Fibroblast of lung (primary cell): ENCODE measurements around the gene CREB5. TPM values are rescaled to one million over a fixed set of nuclear protein-coding genes. Genes with fewer than 3 reads are reported as not detected.

ENCODE experiments used
- DNase-seq, 2 donors: peaks; one replicate each; pipeline versions ENCODE4 v3.0.0 to v3.0.0-alpha.2; 2010; ENCODE audit warnings: low read depth in 2 of 2
- H2AFZ ChIP-seq: 2 replicates; pipeline ENCODE4 v1.5.1; 2012; ENCODE audit warnings: low read length, control low read depth, inconsistent platforms
- H3K27ac ChIP-seq: 2 replicates; pipeline ENCODE4 v1.5.1; 2011; ENCODE audit warnings: low read length, control low read depth; ENCODE audit not compliant: insufficient read depth
- H3K27me3 ChIP-seq: 2 replicates; pipeline ENCODE4 v1.5.1; 2011; ENCODE audit warnings: mild to moderate bottlenecking, low read length; ENCODE audit not compliant: control insufficient read depth, insufficient read depth
- H3K36me3 ChIP-seq: 2 replicates; pipeline ENCODE4 v1.5.1; 2011; ENCODE audit warnings: low read length; ENCODE audit not compliant: control insufficient read depth, insufficient read depth
- H3K4me1 ChIP-seq: 2 replicates; pipeline ENCODE4 v1.5.1; 2011; ENCODE audit warnings: low read length; ENCODE audit not compliant: control insufficient read depth, insufficient read depth; ENCODE audit errors: extremely low read depth
- H3K4me2 ChIP-seq: 2 replicates; pipeline ENCODE4 v1.5.1; 2011; ENCODE audit warnings: low read length, control low read depth; ENCODE audit not compliant: insufficient read depth; ENCODE audit errors: extremely low read depth
- H3K4me3 ChIP-seq, 4 experiments: fragments of 200-600 bp in 1 of 4; sonication (generic) in 1 of 4; replicated peaks in 1 of 4; 2 replicates each; pipeline ENCODE4 v1.5.1; 2011 to 2016; ENCODE audit warnings: low read length in 4 of 4, low read depth in 3 of 4, mild to moderate bottlenecking in 3 of 4, control low read depth in 2 of 4, inconsistent platforms in 1 of 4, mixed read lengths in 1 of 4; ENCODE audit not compliant: insufficient read depth in 1 of 4; ENCODE audit errors: control extremely low read depth in 1 of 4
- H3K79me2 ChIP-seq: 2 replicates; pipeline ENCODE4 v1.5.1; 2012; ENCODE audit warnings: mild to moderate bottlenecking, low read length, inconsistent platforms; ENCODE audit not compliant: control insufficient read depth, insufficient read depth
- H3K9ac ChIP-seq: 2 replicates; pipeline ENCODE4 v1.5.1; 2011; ENCODE audit warnings: mild to moderate bottlenecking, low read length, control low read depth; ENCODE audit not compliant: insufficient read depth
- H3K9me3 ChIP-seq: 2 replicates; pipeline ENCODE4 v1.5.1; 2012; ENCODE audit warnings: low read depth, low read length; ENCODE audit not compliant: control insufficient read depth, insufficient read depth
- H4K20me1 ChIP-seq: 2 replicates; pipeline ENCODE4 v1.5.1; 2011; ENCODE audit warnings: low read length; ENCODE audit not compliant: control insufficient read depth, insufficient read depth; ENCODE audit errors: extremely low read depth
- CTCF ChIP-seq, 2 donors: IDR thresholded peaks in 1 of 2; conservative IDR thresholded peaks in 1 of 2; 1 replicate in 1 of 2; 2 replicates in 1 of 2; pipeline ENCODE4 v1.5.1; 2011 to 2012; ENCODE audit warnings: low read length in 2 of 2, control low read depth in 1 of 2, inconsistent platforms in 1 of 2, low read depth in 1 of 2, mild to moderate bottlenecking in 1 of 2
- EZH2 ChIP-seq: IDR thresholded peaks from 2 replicates; pipeline ENCODE4 v1.5.1; 2012; ENCODE audit warnings: low read length, control low read depth, mild to moderate bottlenecking; ENCODE audit errors: missing control alignments
- polyA plus RNA-seq, 2 donors: library from polyadenylated mRNA; depleted of rRNA in 1 of 2; stranded (reverse) in 1 of 2; unstranded in 1 of 2; fragments of >200 nt; gene quantifications; 2 replicates each; pipeline ENCODE4 v1.2.1, GENCODE V29; 2011 to 2012; ENCODE audit warnings: missing spikeins in 1 of 2
- total RNA-seq: library from RNA; depleted of rRNA; stranded (reverse); fragments of >200 nt; gene quantifications from 2 replicates; pipeline ENCODE4 v1.2.1, GENCODE V29; 2014

Gene CREB5
- total and polyA plus RNA-seq, 2 donors (not counting 1 experiment from before 2014, with no cell fraction given): 8.2 to 28.4 TPM

DNA sequence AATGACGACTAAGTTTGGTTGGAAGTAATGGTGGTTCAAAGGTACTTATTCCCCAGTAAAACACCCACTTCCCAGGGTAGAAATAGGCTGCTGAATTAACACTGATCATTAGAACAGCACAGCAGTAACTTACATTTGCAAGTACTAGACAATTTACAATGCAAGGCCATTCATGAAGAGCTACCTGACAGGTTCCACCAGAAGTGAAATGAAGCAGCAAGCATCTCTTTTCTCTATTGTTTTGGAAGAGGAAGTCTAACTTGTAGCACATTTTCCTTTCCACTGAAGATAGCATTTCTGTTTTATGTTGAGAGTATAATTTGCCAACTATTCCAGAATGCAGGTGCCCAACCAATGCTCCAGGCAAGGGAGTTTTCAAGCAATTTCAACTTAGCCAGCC, 145.9 kb downstream of the CREB5 start:
- H3K27me3 ChIP-seq: no peaks in the 10 kb centered on the region
- no peaks in the 10 kb centered on the region for H3K4me1 ChIP-seq
- no peak overlapping the region for H3K27ac ChIP-seq

DNA sequence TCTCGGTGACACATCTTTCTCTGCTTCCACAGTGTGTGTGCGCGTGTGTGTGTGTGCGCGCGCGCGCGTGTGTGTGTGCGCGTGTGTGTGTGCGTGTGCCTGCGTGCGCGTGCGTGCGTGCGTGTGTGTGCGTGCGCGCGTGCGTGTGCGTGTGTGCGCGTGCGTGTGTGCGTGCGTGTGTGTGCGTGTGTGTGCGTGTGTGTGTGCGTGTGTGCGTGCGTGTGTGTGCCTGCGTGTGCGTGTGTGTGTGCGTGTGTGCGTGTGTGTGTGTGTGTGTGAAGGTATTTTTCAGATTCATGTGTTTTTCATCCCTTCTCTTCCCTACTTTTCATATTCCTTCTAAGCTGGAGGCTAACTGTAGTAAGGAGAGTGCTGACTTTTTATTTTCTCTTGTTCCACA, 148.4 kb downstream of the CREB5 start:
- H3K4me3 ChIP-seq: no peak overlapping the region
- H3K27me3 ChIP-seq: no peaks in the 10 kb centered on the region
- H4K20me1 ChIP-seq: no peaks in the 10 kb centered on the region
- H3K9me3 ChIP-seq: no peaks in the 10 kb centered on the region
- no peaks in the 10 kb centered on the region for H3K79me2 ChIP-seq
- no peak overlapping the region for H3K9ac ChIP-seq
- H3K4me2 ChIP-seq: no peak overlapping the region
- TF ChIP-seq CTCF (conservative IDR thresholded peaks at IDR 0.05 in 1 of 2, IDR thresholded peaks at IDR 0.05 in 1 of 2; ENCODE audit: low read depth in 1 of 2, low read length in 2 of 2): no peak
- TF ChIP-seq EZH2: no peak
- no peak for DNase-seq
- no peak overlapping the region for H3K27ac ChIP-seq
- no peak overlapping the region for H2AFZ ChIP-seq
- no peaks in the 10 kb centered on the region for H3K4me1 ChIP-seq
- H3K36me3 ChIP-seq: no peaks in the 10 kb centered on the region

More for the DNA sequence above, 145.9 kb downstream of the CREB5 start:
- no peak overlapping the region for H2AFZ ChIP-seq
- H3K79me2 ChIP-seq: no peaks in the 10 kb centered on the region
- no peaks in the 10 kb centered on the region for H3K36me3 ChIP-seq
- H3K4me3 ChIP-seq: no peak overlapping the region
- H3K4me2 ChIP-seq: no peak overlapping the region
- DNase-seq: no peak
- H3K9me3 ChIP-seq: no peaks in the 10 kb centered on the region
- TF ChIP-seq EZH2: no peak
- no peak for TF ChIP-seq CTCF (conservative IDR thresholded peaks at IDR 0.05 in 1 of 2, IDR thresholded peaks at IDR 0.05 in 1 of 2; ENCODE audit: low read depth in 1 of 2, low read length in 2 of 2)
- no peaks in the 10 kb centered on the region for H4K20me1 ChIP-seq
- no peak overlapping the region for H3K9ac ChIP-seq

GRCh38 chr7:28564033-28564432, 151.7 kb downstream of the CREB5 start:
- no peak for DNase-seq
- Histone ChIP-seq H2AFZ (no peak overlapping the region), H3K9ac (no peak overlapping the region), H3K27ac (no peak overlapping the region), H3K9me3 (no peaks in the 10 kb centered on the region), H4K20me1 (no peaks in the 10 kb centered on the region), H3K4me2 (no peak overlapping the region), H3K36me3 (no peaks in the 10 kb centered on the region), H3K79me2 (no peaks in the 10 kb centered on the region), H3K4me1 (no peaks in the 10 kb centered on the region), H3K4me3 (no peak overlapping the region), H3K27me3 (no peaks in the 10 kb centered on the region)
- TF ChIP-seq EZH2: no peak
- no peak for TF ChIP-seq CTCF (conservative IDR thresholded peaks at IDR 0.05 in 1 of 2, IDR thresholded peaks at IDR 0.05 in 1 of 2; ENCODE audit: low read depth in 1 of 2, low read length in 2 of 2)
